Neuron (in vitro differentiated cells): ENCODE measurements around the gene C1QA.

ENCODE experiments used
- H2AFZ ChIP-seq: one replicate; pipeline ENCODE4 v1.6.1; 2013; ENCODE audit warnings: low read depth, mild to moderate bottlenecking, inconsistent platforms, low read length, moderate library complexity
- H3K27me3 ChIP-seq: one replicate; pipeline ENCODE4 v1.6.1; 2013; ENCODE audit warnings: low read length; ENCODE audit not compliant: insufficient read depth
- H3K36me3 ChIP-seq: one replicate; pipeline ENCODE4 v1.6.1; 2013; ENCODE audit warnings: low read length; ENCODE audit not compliant: insufficient read depth
- H3K4me1 ChIP-seq: one replicate; pipeline ENCODE4 v1.6.1; 2013; ENCODE audit warnings: low read length; ENCODE audit not compliant: insufficient read depth
- H3K4me3 ChIP-seq: 2 replicates; pipeline ENCODE4 v1.5.1; 2013; ENCODE audit warnings: mild to moderate bottlenecking, low read length, moderate library complexity
- H3K9me3 ChIP-seq: one replicate; pipeline ENCODE4 v1.6.1; 2013; ENCODE audit warnings: low read length

The C1QA gene

DNA sequence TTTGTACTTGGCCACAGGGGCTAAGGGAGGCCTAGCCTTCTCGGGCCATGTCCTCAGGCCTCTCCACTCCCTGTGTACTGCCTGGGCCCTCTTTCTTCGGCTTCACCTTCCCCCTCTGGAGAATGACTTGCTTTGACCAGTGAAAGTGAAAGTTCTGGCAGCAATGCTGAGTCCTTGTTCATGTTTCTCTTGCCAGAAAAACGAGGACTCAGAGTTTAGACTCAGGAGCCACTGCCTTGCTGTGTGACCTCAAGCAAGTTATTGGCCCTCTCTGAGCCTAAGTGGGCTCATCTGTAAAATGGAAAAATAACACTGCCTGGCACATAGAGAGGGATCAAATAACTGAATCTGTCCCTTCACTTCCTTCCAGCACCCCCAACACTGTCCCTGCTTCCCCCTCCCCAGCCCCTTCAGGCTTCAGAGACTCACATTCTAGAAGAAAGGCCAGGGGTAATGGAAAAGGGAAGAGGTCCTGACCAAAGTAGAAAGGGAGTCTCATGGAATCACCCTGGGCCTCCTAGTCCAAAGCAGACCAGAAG lies 1.5 kb downstream of the C1QA start:
- Histone ChIP-seq H3K27me3 (peaks cover 2% of the 10 kb centered on the region), H3K4me3 (no peak overlapping the region), H3K4me1 (no peaks in the 10 kb centered on the region), H3K9me3 (peaks cover 7% of the 10 kb centered on the region), H2AFZ (no peak overlapping the region), H3K36me3 (no peaks in the 10 kb centered on the region)

DNA sequence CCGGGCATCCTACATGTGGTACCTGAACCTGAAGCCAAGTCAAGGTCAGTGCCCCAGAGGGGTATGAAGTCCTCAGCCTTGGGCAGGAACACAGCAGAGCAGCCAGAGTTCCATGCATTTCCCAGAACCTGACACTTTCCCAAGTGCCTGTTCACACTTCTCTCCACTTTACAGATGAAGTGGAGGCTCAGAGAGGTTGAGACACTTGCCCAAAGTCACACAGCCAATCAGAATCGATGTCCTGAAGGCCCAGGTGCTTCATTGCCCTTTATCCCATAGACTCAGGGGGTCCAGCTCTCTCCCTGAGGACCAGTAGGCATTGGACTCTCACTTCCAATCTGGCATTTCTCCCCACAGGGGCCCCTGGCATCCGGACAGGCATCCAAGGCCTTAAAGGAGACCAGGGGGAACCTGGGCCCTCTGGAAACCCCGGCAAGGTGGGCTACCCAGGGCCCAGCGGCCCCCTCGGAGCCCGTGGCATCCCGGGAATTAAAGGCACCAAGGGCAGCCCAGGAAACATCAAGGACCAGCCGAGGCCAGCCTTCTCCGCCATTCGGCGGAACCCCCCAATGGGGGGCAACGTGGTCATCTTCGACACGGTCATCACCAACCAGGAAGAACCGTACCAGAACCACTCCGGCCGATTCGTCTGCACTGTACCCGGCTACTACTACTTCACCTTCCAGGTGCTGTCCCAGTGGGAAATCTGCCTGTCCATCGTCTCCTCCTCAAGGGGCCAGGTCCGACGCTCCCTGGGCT lies 2.2 kb downstream of the C1QA start:
- Histone ChIP-seq H3K36me3 (no peaks in the 10 kb centered on the region), H3K27me3 (peaks cover 8% of the 10 kb centered on the region), H3K4me3 (no peak overlapping the region), H3K9me3 (peaks cover 7% of the 10 kb centered on the region), H2AFZ (no peak overlapping the region), H3K4me1 (no peaks in the 10 kb centered on the region)

DNA sequence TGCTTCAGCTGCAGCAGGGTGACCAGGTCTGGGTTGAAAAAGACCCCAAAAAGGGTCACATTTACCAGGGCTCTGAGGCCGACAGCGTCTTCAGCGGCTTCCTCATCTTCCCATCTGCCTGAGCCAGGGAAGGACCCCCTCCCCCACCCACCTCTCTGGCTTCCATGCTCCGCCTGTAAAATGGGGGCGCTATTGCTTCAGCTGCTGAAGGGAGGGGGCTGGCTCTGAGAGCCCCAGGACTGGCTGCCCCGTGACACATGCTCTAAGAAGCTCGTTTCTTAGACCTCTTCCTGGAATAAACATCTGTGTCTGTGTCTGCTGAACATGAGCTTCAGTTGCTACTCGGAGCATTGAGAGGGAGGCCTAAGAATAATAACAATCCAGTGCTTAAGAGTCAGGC lies 2.9 kb downstream of the C1QA start:
- peaks cover 8% of the 10 kb centered on the region for H3K27me3 ChIP-seq
- peaks cover 7% of the 10 kb centered on the region for H3K9me3 ChIP-seq
- H3K4me1 ChIP-seq: no peaks in the 10 kb centered on the region
- H3K4me3 ChIP-seq: no peak overlapping the region
- no peak overlapping the region for H2AFZ ChIP-seq
- no peaks in the 10 kb centered on the region for H3K36me3 ChIP-seq

DNA sequence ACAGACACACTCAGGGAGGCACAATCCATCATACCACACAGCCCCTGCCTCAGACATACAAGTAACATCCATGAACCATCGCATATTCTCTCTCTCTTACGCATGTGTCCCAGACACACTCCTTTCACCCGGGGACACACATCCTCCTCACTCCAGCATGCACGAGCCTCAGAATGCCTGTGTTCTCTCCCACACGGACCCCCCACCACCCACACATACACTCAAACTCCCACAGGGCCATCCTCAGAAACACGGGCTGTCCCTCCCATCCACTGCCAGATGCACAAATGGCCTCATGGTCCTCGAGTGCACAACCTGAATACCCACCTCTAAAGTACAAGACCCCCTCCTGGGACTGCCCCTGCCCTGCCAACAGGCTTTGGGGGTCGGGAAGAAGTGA lies 4.8 kb downstream of the C1QA start:
- no peak overlapping the region for H2AFZ ChIP-seq
- no peak overlapping the region for H3K4me3 ChIP-seq
- no peaks in the 10 kb centered on the region for H3K4me1 ChIP-seq
- H3K9me3 ChIP-seq: no peaks in the 10 kb centered on the region
- H3K27me3 ChIP-seq: peaks cover 11% of the 10 kb centered on the region
- H3K36me3 ChIP-seq: no peaks in the 10 kb centered on the region

DNA sequence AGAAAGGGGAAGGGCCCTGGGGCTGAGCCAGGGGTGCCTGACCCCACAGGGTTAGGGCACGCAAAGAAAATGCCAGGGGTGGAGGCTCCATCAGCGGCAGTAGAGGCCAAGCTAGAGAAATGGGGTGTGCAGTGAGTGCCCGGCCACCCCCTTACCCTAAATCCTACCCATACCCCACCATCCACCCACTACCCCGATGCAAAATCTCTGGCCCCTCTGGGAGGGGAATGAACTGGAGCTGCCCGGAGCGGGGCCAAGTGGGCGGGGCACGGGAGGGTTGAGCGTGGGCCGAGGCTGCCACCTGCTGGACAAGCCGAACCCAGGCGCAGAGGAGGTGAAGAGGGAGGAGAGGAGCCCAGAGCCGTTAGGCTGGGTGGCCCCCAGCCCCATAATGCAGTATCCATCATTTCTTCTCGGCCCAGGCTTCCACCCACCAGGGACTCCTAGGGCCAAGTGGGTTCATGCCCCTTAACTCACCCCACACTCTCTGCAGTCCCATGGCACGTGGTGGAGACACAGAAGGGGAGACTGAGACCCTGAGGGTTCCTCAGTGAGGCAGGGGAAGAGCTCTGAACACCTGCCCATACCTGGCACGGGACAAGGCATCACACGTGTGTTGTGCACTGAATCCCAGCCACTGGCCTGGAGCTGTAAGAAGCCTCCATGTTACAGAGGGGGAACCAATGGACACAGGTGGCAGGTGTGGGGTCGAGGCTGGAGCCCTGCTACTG lies 5.6 kb downstream of the C1QA start:
- H2AFZ ChIP-seq: no peak overlapping the region

DNA sequence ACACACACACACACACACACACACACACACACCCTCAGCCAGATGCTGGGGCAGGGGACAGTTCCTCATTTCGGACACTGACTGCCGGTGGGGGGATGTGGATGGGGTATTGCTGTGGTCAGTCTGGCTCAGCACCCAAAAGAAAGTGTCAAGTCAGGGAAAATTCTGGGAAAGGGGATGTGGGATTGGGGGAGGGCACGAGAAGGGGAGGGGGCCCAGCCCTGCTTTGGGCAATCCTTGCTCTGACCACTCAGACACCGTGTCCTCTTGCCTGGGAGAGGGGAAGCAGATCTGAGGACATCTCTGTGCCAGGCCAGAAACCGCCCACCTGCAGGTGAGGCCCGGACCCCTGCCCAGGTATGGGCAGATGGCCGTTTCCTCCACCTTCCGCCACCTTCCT lies 7.0 kb downstream of the C1QA start, which contains the start of gene C1QC:
Gene C1QC (plus strand): TSS at position 253 of the 400 bp plus-strand sequence. CDS start 391 bp downstream, outside the sequence.
- H3K36me3 ChIP-seq: no peaks in the 10 kb centered on the region
- H3K4me1 ChIP-seq: no peaks in the 10 kb centered on the region

More for the DNA sequence above, 5.6 kb downstream of the C1QA start:
- H3K4me3 ChIP-seq: no peak overlapping the region
- peaks cover 11% of the 10 kb centered on the region for H3K27me3 ChIP-seq
- no peaks in the 10 kb centered on the region for H3K36me3 ChIP-seq
- H3K4me1 ChIP-seq: no peaks in the 10 kb centered on the region
- H3K9me3 ChIP-seq: no peaks in the 10 kb centered on the region

DNA sequence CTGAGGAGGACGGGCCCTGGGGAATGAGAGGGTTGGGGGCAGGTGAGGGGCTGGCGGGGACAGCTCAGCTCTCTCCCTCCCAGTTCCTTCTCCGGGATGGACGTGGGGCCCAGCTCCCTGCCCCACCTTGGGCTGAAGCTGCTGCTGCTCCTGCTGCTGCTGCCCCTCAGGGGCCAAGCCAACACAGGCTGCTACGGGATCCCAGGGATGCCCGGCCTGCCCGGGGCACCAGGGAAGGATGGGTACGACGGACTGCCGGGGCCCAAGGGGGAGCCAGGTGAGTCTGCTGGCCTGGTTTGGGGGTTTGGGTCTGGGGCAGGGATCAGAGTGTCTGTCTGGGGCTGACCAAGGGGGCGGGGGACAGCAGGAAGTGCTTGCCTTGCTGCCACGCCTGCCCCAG lies 7.5 kb downstream of the C1QA start:
- H3K4me3 ChIP-seq: no peak overlapping the region

More for the DNA sequence above, 7.0 kb downstream of the C1QA start, which contains the start of gene C1QC:
- H3K9me3 ChIP-seq: no peaks in the 10 kb centered on the region
- peaks cover 15% of the 10 kb centered on the region for H3K27me3 ChIP-seq
- H3K4me3 ChIP-seq: no peak within 1 kb of the TSS
- H2AFZ ChIP-seq: no peak within 1 kb of the TSS

DNA sequence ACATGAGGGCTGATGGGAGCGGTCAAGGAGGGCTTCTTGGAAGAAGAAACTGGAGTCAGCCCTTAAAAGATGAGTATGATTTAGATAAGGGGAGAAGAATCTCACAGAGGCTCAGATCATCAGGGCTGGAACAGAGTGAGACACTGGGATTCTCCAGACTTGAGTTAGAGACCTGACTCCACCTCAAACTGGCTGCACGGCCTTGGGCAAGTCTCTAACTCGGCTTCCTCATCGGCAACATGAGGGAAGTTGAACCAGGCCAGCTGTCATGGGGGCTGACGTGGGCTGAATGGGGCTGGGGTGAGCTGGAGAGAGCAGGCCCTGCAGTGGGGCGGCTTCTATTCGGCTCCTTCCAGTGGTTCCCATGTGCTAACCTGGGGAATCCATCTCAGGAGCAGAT lies 9.5 kb downstream of the C1QA start:
- Histone ChIP-seq H3K36me3 (no peaks in the 10 kb centered on the region), H3K27me3 (peaks cover 15% of the 10 kb centered on the region), H2AFZ (no peak overlapping the region), H3K4me3 (no peak overlapping the region), H3K4me1 (no peaks in the 10 kb centered on the region), H3K9me3 (no peaks in the 10 kb centered on the region)

More for the DNA sequence above, 7.5 kb downstream of the C1QA start:
- Histone ChIP-seq H3K36me3 (no peaks in the 10 kb centered on the region), H3K4me1 (no peaks in the 10 kb centered on the region), H2AFZ (no peak overlapping the region), H3K27me3 (peaks cover 15% of the 10 kb centered on the region), H3K9me3 (no peaks in the 10 kb centered on the region)

DNA sequence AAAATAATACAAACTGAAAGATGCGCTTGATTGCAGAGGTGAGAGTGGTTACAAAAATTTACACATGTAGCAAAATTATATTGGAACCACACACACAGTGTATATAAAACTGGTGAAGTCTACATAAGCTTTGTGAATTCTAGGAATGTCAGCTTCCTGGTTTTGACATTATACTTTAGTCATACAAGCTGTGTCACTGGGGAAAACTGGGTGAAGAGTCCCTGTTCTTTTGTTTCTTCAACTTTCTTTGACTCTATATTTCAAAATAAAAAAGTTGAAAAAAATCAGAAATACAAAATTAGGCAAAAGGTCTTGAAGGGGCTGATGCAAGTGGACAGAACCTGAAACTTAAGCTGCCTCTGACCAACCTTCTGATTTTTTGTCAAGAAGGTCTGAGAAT lies 10.0 kb downstream of the C1QA start:
- Histone ChIP-seq H3K4me3 (no peak overlapping the region), H3K27me3 (peaks cover 15% of the 10 kb centered on the region), H3K36me3 (no peaks in the 10 kb centered on the region), H3K9me3 (no peaks in the 10 kb centered on the region), H3K4me1 (no peaks in the 10 kb centered on the region), H2AFZ (no peak overlapping the region)

DNA sequence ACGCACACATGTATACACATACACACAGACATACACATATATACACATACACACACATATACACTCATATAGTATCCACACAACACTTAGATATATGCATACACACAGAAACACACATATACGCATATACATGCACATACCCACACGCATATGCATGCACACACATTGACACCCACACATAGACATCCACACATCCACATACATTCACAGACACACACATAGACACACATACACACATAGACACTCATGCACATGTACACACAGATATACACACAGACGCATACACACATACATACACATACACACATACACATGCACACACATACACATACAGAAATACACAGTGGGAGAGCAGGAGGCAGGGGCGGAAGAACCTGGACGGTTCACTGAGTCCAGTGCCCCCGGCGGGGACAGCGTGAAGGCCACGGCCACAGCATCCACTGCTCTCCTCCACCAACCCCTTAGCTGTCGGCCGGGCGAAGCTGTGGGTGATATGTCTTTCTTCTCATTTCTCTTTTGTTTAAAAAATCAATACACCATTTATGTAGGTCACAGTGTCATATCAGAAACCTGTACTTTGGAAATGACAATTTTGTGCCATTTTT lies 13.8 kb downstream of the C1QA start:
- Histone ChIP-seq H3K36me3 (no peaks in the 10 kb centered on the region), H3K4me3 (no peak overlapping the region), H3K4me1 (peaks cover 4% of the 10 kb centered on the region), H3K9me3 (no peaks in the 10 kb centered on the region), H2AFZ (no peak overlapping the region), H3K27me3 (peaks cover 20% of the 10 kb centered on the region)

DNA sequence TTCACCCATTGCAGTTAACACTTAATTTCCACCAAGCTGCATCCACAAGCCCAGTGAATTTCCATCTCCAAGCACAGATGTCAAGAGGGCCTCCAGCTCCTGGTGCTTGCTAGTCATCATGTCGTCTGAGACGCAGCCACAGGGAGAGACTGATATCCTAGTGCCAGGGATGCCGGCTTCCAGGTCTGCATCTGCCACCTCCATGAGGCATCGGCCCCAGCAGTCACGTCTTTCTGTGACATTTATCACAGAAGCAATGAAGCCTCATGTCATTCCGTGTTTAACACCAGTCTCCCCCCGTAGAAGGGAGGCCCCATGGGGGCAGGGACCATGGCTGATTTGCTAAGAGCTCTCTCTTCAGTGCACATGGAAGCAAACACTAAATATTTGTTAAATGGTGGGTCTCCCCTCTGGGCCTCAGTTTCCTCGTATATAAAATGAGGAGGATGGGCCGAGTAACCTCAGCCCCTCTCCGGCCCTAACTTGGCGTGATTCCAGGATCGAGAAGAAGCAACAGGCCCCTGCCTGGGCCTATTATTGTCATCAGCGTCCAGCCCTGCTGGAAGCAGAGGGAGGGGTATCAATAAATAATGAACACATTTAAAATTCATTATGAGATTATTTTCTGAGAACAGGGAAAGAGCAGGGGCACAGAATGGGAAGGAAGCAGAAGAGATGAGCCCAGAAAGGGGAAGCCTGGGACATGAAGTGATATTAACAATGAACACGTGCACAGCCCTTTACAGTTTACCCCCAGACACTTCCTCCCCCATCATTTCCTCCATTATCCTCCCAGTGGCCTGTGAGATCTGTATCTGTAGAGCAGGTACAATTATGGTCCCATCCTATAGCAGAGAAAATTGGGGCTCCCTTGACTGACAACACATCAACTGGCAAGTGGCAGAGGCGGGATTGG lies 15.8 kb downstream of the C1QA start:
- Histone ChIP-seq H3K36me3 (no peaks in the 10 kb centered on the region), H2AFZ (no peak overlapping the region), H3K27me3 (peaks cover 20% of the 10 kb centered on the region), H3K4me3 (no peak overlapping the region), H3K9me3 (no peaks in the 10 kb centered on the region), H3K4me1 (peaks cover 4% of the 10 kb centered on the region)

DNA sequence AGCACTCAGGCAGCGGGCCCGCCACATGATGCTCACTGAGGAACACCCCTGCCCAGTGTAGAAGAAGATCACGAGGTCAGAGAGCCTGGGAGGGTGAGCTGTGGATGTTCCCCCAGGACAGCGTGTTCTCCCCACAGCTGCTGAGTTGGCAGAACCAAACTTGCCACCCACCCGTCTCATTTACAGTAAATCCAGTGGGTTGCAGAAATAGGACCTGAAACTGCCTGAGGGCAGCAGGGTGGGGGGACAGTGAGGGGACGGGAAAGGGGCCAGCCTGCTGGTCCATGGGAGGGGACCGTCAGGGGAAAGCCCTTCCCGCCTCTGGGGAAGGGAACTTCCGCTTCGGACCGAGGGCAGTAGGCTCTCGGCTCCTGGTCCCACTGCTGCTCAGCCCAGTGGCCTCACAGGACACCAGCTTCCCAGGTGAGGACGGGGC lies 16.5 kb downstream of the C1QA start, which contains the start of gene C1QB:
Gene C1QB (plus strand): TSS at position 356 of the 436 bp plus-strand sequence. CDS start 6,227 bp downstream, outside the sequence.
- H3K9me3 ChIP-seq: no peaks in the 10 kb centered on the region
- H3K27me3 ChIP-seq: peaks cover 16% of the 10 kb centered on the region
- H3K4me3 ChIP-seq: no peak within 1 kb of the TSS
- H3K36me3 ChIP-seq: no peaks in the 10 kb centered on the region
- H2AFZ ChIP-seq: no peak within 1 kb of the TSS
- peaks cover 4% of the 10 kb centered on the region for H3K4me1 ChIP-seq
